Neuronal stem cell (in vitro differentiated cells): ENCODE results near the gene PIM2. TPM values are rescaled to one million over a fixed set of nuclear protein-coding genes. Genes with fewer than 3 reads are reported as not detected.

Experiments
- DNase-seq: peaks from one replicate; pipeline ENCODE4 v3.0.0-alpha.2; 2013; ENCODE audit warnings: low spot score
- H2AFZ ChIP-seq: one replicate; pipeline ENCODE4 v1.6.1; 2013; ENCODE audit warnings: mild to moderate bottlenecking, low read length, inconsistent platforms
- H2AK5ac ChIP-seq: 2 replicates; pipeline ENCODE4 v1.6.1; 2013; ENCODE audit warnings: low read depth, mild to moderate bottlenecking, inconsistent platforms, low read length, moderate library complexity, mixed read lengths
- H2BK120ac ChIP-seq: 2 replicates; pipeline ENCODE4 v1.6.1; 2013; ENCODE audit warnings: low read depth, mild to moderate bottlenecking, inconsistent platforms, low read length, moderate library complexity, mixed read lengths
- H2BK12ac ChIP-seq: one replicate; pipeline ENCODE4 v1.6.1; 2013; ENCODE audit warnings: low read length, inconsistent platforms
- H2BK15ac ChIP-seq: 2 replicates; pipeline ENCODE4 v1.6.1; 2013; ENCODE audit warnings: mild to moderate bottlenecking, low read length, inconsistent platforms, mixed read lengths
- H2BK5ac ChIP-seq: one replicate; pipeline ENCODE4 v1.6.1; 2013; ENCODE audit warnings: inconsistent platforms, mild to moderate bottlenecking, low read length, moderate library complexity
- H3K14ac ChIP-seq: one replicate; pipeline ENCODE4 v1.6.1; 2013; ENCODE audit warnings: low read length, inconsistent platforms
- H3K18ac ChIP-seq: 2 replicates; pipeline ENCODE4 v1.6.1; 2013; ENCODE audit warnings: low read length, inconsistent platforms
- H3K23ac ChIP-seq: 2 replicates; pipeline ENCODE4 v1.6.1; 2013; ENCODE audit warnings: low read depth, mild to moderate bottlenecking, mixed read lengths, low read length, inconsistent platforms; ENCODE audit not compliant: poor library complexity
- H3K27ac ChIP-seq: replicated peaks from 3 replicates; pipeline ENCODE4 v1.5.1; 2013; ENCODE audit warnings: low read length, inconsistent platforms
- H3K27me3 ChIP-seq, 3 experiments: 2 replicates each; pipeline ENCODE4 v1.6.1; 2013; ENCODE audit warnings: low read length in 3 of 3, mild to moderate bottlenecking in 2 of 3, inconsistent platforms in 1 of 3, low read depth in 1 of 3, mixed read lengths in 1 of 3, moderate library complexity in 1 of 3; ENCODE audit not compliant: control insufficient read depth in 3 of 3, insufficient read depth in 3 of 3
- H3K36me3 ChIP-seq, 2 donors: replicated peaks in 1 of 2; 2 replicates each; pipeline ENCODE4 v1.6.1; 2013; ENCODE audit warnings: low read length in 2 of 2; ENCODE audit not compliant: control insufficient read depth in 2 of 2, insufficient read depth in 2 of 2
- H3K4ac ChIP-seq: 2 replicates; pipeline ENCODE4 v1.6.1; 2013; ENCODE audit warnings: inconsistent platforms, mild to moderate bottlenecking, low read length, moderate library complexity
- H3K4me1 ChIP-seq, 2 donors: 1 replicate in 1 of 2; 2 replicates in 1 of 2; pipeline ENCODE4 v1.6.1; 2013; ENCODE audit warnings: low read length in 2 of 2, low read depth in 1 of 2; ENCODE audit not compliant: control insufficient read depth in 2 of 2, insufficient read depth in 1 of 2
- H3K4me2 ChIP-seq: one replicate; pipeline ENCODE4 v1.6.1; 2013; ENCODE audit warnings: mild to moderate bottlenecking, low read length, inconsistent platforms; ENCODE audit not compliant: insufficient read depth, poor library complexity, severe bottlenecking
- H3K4me3 ChIP-seq, 2 donors: 2 replicates each; pipeline ENCODE4 v1.5.1; 2013; ENCODE audit warnings: low read length in 2 of 2, mild to moderate bottlenecking in 2 of 2, inconsistent platforms in 1 of 2, moderate library complexity in 1 of 2
- H3K79me1 ChIP-seq: one replicate; pipeline ENCODE4 v1.6.1; 2013; ENCODE audit warnings: low read depth, mild to moderate bottlenecking, inconsistent platforms, low read length, moderate library complexity
- H3K9ac ChIP-seq: one replicate; pipeline ENCODE4 v1.6.1; 2013; ENCODE audit warnings: mild to moderate bottlenecking, low read depth, low read length, inconsistent platforms; ENCODE audit not compliant: poor library complexity
- H3K9me3 ChIP-seq, 2 donors: replicated peaks in 1 of 2; 2 replicates each; pipeline versions ENCODE3 to v1.6.1; 2013; ENCODE audit warnings: low read length in 2 of 2, mild to moderate bottlenecking in 2 of 2, inconsistent platforms in 1 of 2, low read depth in 1 of 2, mixed read lengths in 1 of 2, moderate library complexity in 1 of 2; ENCODE audit not compliant: control insufficient read depth in 2 of 2, insufficient read depth in 1 of 2
- H4K8ac ChIP-seq: one replicate; pipeline ENCODE4 v1.6.1; 2013; ENCODE audit warnings: low read depth, mild to moderate bottlenecking, inconsistent platforms, low read length, moderate library complexity
- H4K91ac ChIP-seq: one replicate; pipeline ENCODE4 v1.6.1; 2013; ENCODE audit warnings: low read length, low read depth, mild to moderate bottlenecking, inconsistent platforms; ENCODE audit not compliant: poor library complexity
- WGBS, 2 donors: extraction: QIAGEN DNeasy Blood & Tissue Kit; methylation state at CpG; one replicate each; pipeline ENCODE4 v1.1.7; 2013; ENCODE audit warnings: missing lambda C conversion rate in 2 of 2, mixed read lengths in 1 of 2; ENCODE audit not compliant: insufficient read length in 2 of 2, insufficient replicate concordance in 1 of 2; ENCODE audit errors: extremely low coverage in 2 of 2; 5-methylcytosine and 5-hydroxymethylcytosine counted together
- polyA plus RNA-seq, 2 experiments: library from polyadenylated mRNA; stranded (reverse); fragments of 200-250 nt; gene quantifications; one replicate each; pipeline ENCODE4 v1.2.3, GENCODE V29; 2013

Gene PIM2
- 10.2 TPM for polyA plus RNA-seq (2013, experiment 1 of 2)
- polyA plus RNA-seq (2013, experiment 2 of 2), result 10.1 TPM

GRCh38 chrX:48918643-48919340 is at the start of gene PIM2:
Gene PIM2, minus strand, starts transcription at chrX:48919024. Its CDS starts 190 bp downstream, at chrX:48918834.
- no peak within 1 kb of the TSS for H2BK15ac ChIP-seq
- peak; percentile 87 for DNase-seq
- H3K4me2 ChIP-seq, result peak within 1 kb of the TSS; percentile 64
- peak within 1 kb of the TSS; percentile 55 for H3K23ac ChIP-seq
- H4K91ac ChIP-seq, result no peak within 1 kb of the TSS
- peak within 1 kb of the TSS; percentile 87 for H3K18ac ChIP-seq
- H3K14ac ChIP-seq, result no peak within 1 kb of the TSS
- peaks cover 9 to 22% of the 10 kb centered on the region in 2 donors for H3K36me3 ChIP-seq
- peaks cover 8 to 11% of the 10 kb centered on the region in 2 donors for H3K4me1 ChIP-seq
- H2AFZ ChIP-seq, result peak within 1 kb of the TSS; percentile 79
- no peak within 1 kb of the TSS for H2BK12ac ChIP-seq
- H3K79me1 ChIP-seq, result peaks cover 3% of the 10 kb centered on the region
- H3K9me3 ChIP-seq, result no peaks in the 10 kb centered on the region
- peak within 1 kb of the TSS; percentile 52 for H2AK5ac ChIP-seq
- H3K9ac ChIP-seq, result peak within 1 kb of the TSS; percentile 77
- H3K4me3 ChIP-seq, result peak within 1 kb of the TSS; percentile 57 to 90
- H2BK120ac ChIP-seq, result no peak within 1 kb of the TSS
- peak within 1 kb of the TSS; percentile 57 for H3K27ac ChIP-seq
- no peak within 1 kb of the TSS for H2BK5ac ChIP-seq
- H3K27me3 ChIP-seq, result no peaks in the 10 kb centered on the region
- no peak within 1 kb of the TSS for H3K4ac ChIP-seq
- no CpG with 5 or more reads among the region's 55 CpGs for WGBS, 2 donors
- H4K8ac ChIP-seq, result no peak within 1 kb of the TSS

- no peak overlapping the region for H2AK5ac ChIP-seq
- no peak overlapping the region for H4K91ac ChIP-seq
- no peak overlapping the region for H3K4ac ChIP-seq
- H3K18ac ChIP-seq, result no peak overlapping the region
- H2BK5ac ChIP-seq, result no peak overlapping the region
- no peak overlapping the region for H4K8ac ChIP-seq
- no CpG with 5 or more reads among the region's 1 CpG for WGBS, 2 donors
- no peak overlapping the region for H3K27ac ChIP-seq
- no peak overlapping the region for H2BK12ac ChIP-seq
- no peak overlapping the region for H2AFZ ChIP-seq
- H3K4me3 ChIP-seq, result no peak overlapping the region
- no peaks in the 10 kb centered on the region for H3K27me3 ChIP-seq
- H3K79me1 ChIP-seq, result no peaks in the 10 kb centered on the region
- peaks cover 0 to 5% of the 10 kb centered on the region in 2 donors for H3K4me1 ChIP-seq
- no peaks in the 10 kb centered on the region for H3K9me3 ChIP-seq
- no peak overlapping the region for H3K14ac ChIP-seq
- H2BK15ac ChIP-seq, result no peak overlapping the region
- no peak overlapping the region for H2BK120ac ChIP-seq
- no peak overlapping the region for H3K4me2 ChIP-seq
- no peak for DNase-seq
- peaks cover 0 to 1% of the 10 kb centered on the region in 2 donors for H3K36me3 ChIP-seq
- H3K9ac ChIP-seq, result no peak overlapping the region
- no peak overlapping the region for H3K23ac ChIP-seq
Observed at GRCh38 chrX:48968377-48968776, 49.6 kb upstream of the PIM2 start.

GRCh38 chrX:48966796-48967579 is 48.2 kb upstream of the PIM2 start:
- Histone ChIP-seq H2AFZ (no peak overlapping the region), H4K91ac (no peak overlapping the region), H3K4ac (no peak overlapping the region), H3K4me1 (peaks cover 0 to 4% of the 10 kb centered on the region in 2 donors), H3K9ac (no peak overlapping the region), H3K79me1 (no peaks in the 10 kb centered on the region), H2BK15ac (no peak overlapping the region), H3K9me3 (no peaks in the 10 kb centered on the region), H3K18ac (no peak overlapping the region), H3K4me3 (no peak overlapping the region), H3K27me3 (no peaks in the 10 kb centered on the region), H4K8ac (no peak overlapping the region), H2BK120ac (no peak overlapping the region), H3K4me2 (no peak overlapping the region), H3K23ac (no peak overlapping the region), H3K27ac (no peak overlapping the region), H3K36me3 (no peaks in the 10 kb centered on the region), H2AK5ac (no peak overlapping the region), H2BK12ac (no peak overlapping the region), H2BK5ac (no peak overlapping the region), H3K14ac (no peak overlapping the region)
- no peak for DNase-seq
- no CpG with 5 or more reads among the region's 15 CpGs for WGBS, 2 donors

GRCh38 chrX:48965959-48966358 is 47.1 kb upstream of the PIM2 start:
- H3K79me1 ChIP-seq, result no peaks in the 10 kb centered on the region
- H2AK5ac ChIP-seq, result no peak overlapping the region
- H3K18ac ChIP-seq, result no peak overlapping the region
- H3K4me2 ChIP-seq, result no peak overlapping the region
- no peak overlapping the region for H2BK120ac ChIP-seq
- no peaks in the 10 kb centered on the region for H3K9me3 ChIP-seq
- H2BK12ac ChIP-seq, result no peak overlapping the region
- peak overlapping the region; percentile 44 for H3K9ac ChIP-seq
- no peaks in the 10 kb centered on the region for H3K36me3 ChIP-seq
- H2BK15ac ChIP-seq, result no peak overlapping the region
- WGBS, 2 donors, result no CpG with 5 or more reads among the region's 14 CpGs
- H3K27me3 ChIP-seq, result no peaks in the 10 kb centered on the region
- DNase-seq, result no peak
- no peak overlapping the region for H3K14ac ChIP-seq
- no peaks in the 10 kb centered on the region for H3K4me1 ChIP-seq
- no peak overlapping the region for H3K27ac ChIP-seq
- H4K8ac ChIP-seq, result no peak overlapping the region
- H3K4ac ChIP-seq, result no peak overlapping the region
- no peak overlapping the region for H2AFZ ChIP-seq
- H3K23ac ChIP-seq, result peak overlapping the region; percentile 31
- H4K91ac ChIP-seq, result no peak overlapping the region
- H3K4me3 ChIP-seq, result no peak overlapping the region
- no peak overlapping the region for H2BK5ac ChIP-seq
